ENCODE measurements around the gene RBM20. TPM values are rescaled to one million over a fixed set of nuclear protein-coding genes. Genes with fewer than 3 reads are reported as not detected.

RBM20 gene
- total and polyA plus RNA-seq, 10 of the 15 experiments (the other 5 are each of a cell fraction or from before 2014, with no cell fraction given): 0.04 to 0.26 (median 0.15) TPM

DNA sequence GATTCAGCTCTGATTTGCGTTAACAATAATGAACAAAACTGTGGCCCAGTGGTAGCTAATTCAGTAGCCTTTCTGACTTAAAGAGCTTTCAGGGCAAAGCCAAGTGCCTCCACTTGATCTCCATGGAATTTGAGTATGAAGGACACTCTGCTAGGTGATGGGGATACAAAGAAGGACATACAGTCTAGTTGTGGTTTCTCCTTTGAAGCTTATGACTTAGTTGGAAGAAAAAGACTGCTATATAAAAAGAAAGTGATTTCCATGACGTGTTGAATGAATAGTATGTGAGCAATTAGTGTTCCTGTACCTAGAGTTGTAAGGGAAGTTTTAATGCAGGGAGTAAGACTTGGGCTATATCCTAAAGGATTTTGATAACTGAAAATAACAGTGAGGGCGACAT is 235.9 kb downstream of the RBM20 start:
- peaks cover 69% of the 10 kb centered on the region for H3K79me2 ChIP-seq (ENCODE audit: control insufficient read depth, insufficient read depth, low read length)
- peaks cover 6% of the 10 kb centered on the region for H3K4me1 ChIP-seq (ENCODE audit: control insufficient read depth, insufficient read depth, low read length)
- H2AFZ ChIP-seq (ENCODE audit: control insufficient read depth, low read depth, low read length): no peak overlapping the region
- ChIA-PET RAD21 (ENCODE audit: unreplicated experiment) (interaction anchor here (0.8 to 6.0 kb wide), 7 partner anchors 9 to 129 kb away, joined by 3 to 51 read pairs (median 5); partner anchors contain the start of genes BBIP1 and PDCD4), POLR2A (interaction anchor here (0.5 to 1.9 kb wide), 8 partner anchors 10 to 87 kb away, joined by 3 to 6 read pairs (median 4); no protein-coding TSS in a partner anchor), SMC1A (ENCODE audit: uncharacterized antibody, unreplicated experiment) (interaction anchor here (0.8 to 11.1 kb wide), 17 partner anchors 12 to 262 kb away, joined by 3 to 102 read pairs (median 4); no protein-coding TSS in a partner anchor), CTCF (interaction anchor here (0.6 to 7.0 kb wide), 8 partner anchors 11 to 77 kb away, joined by 3 to 52 read pairs (median 6); no protein-coding TSS in a partner anchor)
- no peaks in the 10 kb centered on the region for H3K9me3 ChIP-seq (replicated peaks; ENCODE audit: control insufficient read depth, insufficient read depth, low read length)
- BruUV-seq (replicated peaks): no TSS peak
- H3K27me3 ChIP-seq (replicated peaks in 1 of 2; ENCODE audit: control insufficient read depth in 2 of 2, insufficient read depth in 2 of 2, low read length in 1 of 2): no peaks in the 10 kb centered on the region
- in situ Hi-C loops (cut with MboI) (no loop called here), intact Hi-C loops (cut with micrococcal nuclease; ENCODE audit: unreplicated experiment) (no loop called here)
- peaks cover 2 to 32% of the 10 kb centered on the region in 2 experiments for H3K36me3 ChIP-seq (ENCODE audit: control insufficient read depth in 2 of 2, insufficient read depth in 2 of 2, low read length in 1 of 2)
- no peak overlapping the region for H3K27ac ChIP-seq (ENCODE audit: control insufficient read depth, insufficient read depth)
- H3K9ac ChIP-seq (ENCODE audit: control insufficient read depth, insufficient read depth, low read length): no peak overlapping the region
- peak; percentile 3; the same call in 1 of the 3 replicates for ATAC-seq
- no peak for DNase-seq (ENCODE audit: low read depth, low spot score)
- 84% methylated on average over 3 of the region's 3 CpGs for WGBS (ENCODE audit: insufficient coverage, insufficient replicate concordance, low lambda C conversion rate, missing lambda C conversion rate)
- FAIRE-seq: no peak
- no peaks in the 10 kb centered on the region for H4K20me1 ChIP-seq (ENCODE audit: control insufficient read depth, insufficient read depth)
- no peak overlapping the region for H3K4me2 ChIP-seq (ENCODE audit: control insufficient read depth, insufficient read depth)
- peak overlapping the region; percentile 15; the same call in 1 of the 2 replicates for H3K4me3 ChIP-seq
- no peak for TF ChIP-seq POLR2AphosphoS5 (IDR thresholded peaks at IDR 0.05; ENCODE audit: low read length)
- TF ChIP-seq TCF12 (IDR thresholded peaks at IDR 0.05; ENCODE audit: low read depth, low read length): no peak
- TF ChIP-seq TCF3 (IDR thresholded peaks at IDR 0.05; ENCODE audit: borderline replicate concordance, insufficient read depth, low read depth, low read length): no peak
- TF ChIP-seq, protein P1, sequence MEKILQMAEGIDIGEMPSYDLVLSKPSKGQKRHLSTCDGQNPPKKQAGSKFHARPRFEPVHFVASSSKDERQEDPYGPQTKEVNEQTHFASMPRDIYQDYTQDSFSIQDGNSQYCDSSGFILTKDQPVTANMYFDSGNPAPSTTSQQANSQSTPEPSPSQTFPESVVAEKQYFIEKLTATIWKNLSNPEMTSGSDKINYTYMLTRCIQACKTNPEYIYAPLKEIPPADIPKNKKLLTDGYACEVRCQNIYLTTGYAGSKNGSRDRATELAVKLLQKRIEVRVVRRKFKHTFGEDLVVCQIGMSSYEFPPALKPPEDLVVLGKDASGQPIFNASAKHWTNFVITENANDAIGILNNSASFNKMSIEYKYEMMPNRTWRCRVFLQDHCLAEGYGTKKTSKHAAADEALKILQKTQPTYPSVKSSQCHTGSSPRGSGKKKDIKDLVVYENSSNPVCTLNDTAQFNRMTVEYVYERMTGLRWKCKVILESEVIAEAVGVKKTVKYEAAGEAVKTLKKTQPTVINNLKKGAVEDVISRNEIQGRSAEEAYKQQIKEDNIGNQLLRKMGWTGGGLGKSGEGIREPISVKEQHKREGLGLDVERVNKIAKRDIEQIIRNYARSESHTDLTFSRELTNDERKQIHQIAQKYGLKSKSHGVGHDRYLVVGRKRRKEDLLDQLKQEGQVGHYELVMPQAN (conservative IDR thresholded peaks at IDR 0.05): no peak
- no peak for TF ChIP-seq STAT3 (IDR thresholded peaks at IDR 0.05; ENCODE audit: low read depth, low read length)
- TF ChIP-seq NR2F1 (conservative IDR thresholded peaks at IDR 0.05): no peak
- TF ChIP-seq CEBPB (IDR thresholded peaks at IDR 0.05; ENCODE audit: borderline replicate concordance in 1 of 2, low read depth in 2 of 2, low read length in 2 of 2): no peak
- TF ChIP-seq YY1 (IDR thresholded peaks at IDR 0.05; ENCODE audit: low read depth, low read length): no peak
- no peak for TF ChIP-seq MYC (IDR thresholded peaks at IDR 0.05; ENCODE audit: insufficient read depth, insufficient read length, insufficient replicate concordance, low read length, severe bottlenecking)
- no peak for TF ChIP-seq POLR2AphosphoS2 (IDR thresholded peaks at IDR 0.05; ENCODE audit: low read depth, low read length)
- TF ChIP-seq ZNF384 (IDR thresholded peaks at IDR 0.05; ENCODE audit: borderline replicate concordance, low read depth, low read length): no peak
- no peak for TF ChIP-seq RBBP5 (conservative IDR thresholded peaks at IDR 0.05)
- no peak for TF ChIP-seq FOS (IDR thresholded peaks at IDR 0.05; ENCODE audit: borderline replicate concordance, extremely low read depth, insufficient read length)
- TF ChIP-seq ZNF274 (IDR thresholded peaks at IDR 0.05; ENCODE audit: insufficient read depth, insufficient read length): no peak
- TF ChIP-seq SMC3 (IDR thresholded peaks at IDR 0.05; ENCODE audit: borderline replicate concordance, low read length): no peak
- TF ChIP-seq, protein P2, sequence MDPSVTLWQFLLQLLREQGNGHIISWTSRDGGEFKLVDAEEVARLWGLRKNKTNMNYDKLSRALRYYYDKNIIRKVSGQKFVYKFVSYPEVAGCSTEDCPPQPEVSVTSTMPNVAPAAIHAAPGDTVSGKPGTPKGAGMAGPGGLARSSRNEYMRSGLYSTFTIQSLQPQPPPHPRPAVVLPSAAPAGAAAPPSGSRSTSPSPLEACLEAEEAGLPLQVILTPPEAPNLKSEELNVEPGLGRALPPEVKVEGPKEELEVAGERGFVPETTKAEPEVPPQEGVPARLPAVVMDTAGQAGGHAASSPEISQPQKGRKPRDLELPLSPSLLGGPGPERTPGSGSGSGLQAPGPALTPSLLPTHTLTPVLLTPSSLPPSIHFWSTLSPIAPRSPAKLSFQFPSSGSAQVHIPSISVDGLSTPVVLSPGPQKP (IDR thresholded peaks at IDR 0.05; ENCODE audit: low read depth, low read length): no peak
- no peak for TF ChIP-seq TCF7 (IDR thresholded peaks at IDR 0.05; ENCODE audit: borderline replicate concordance)
- TF ChIP-seq TARDBP (IDR thresholded peaks at IDR 0.05; ENCODE audit: borderline replicate concordance): no peak
- TF ChIP-seq SRF (IDR thresholded peaks at IDR 0.05; ENCODE audit: low read depth in 2 of 2, low read length in 2 of 2): no peak
- no peak for TF ChIP-seq BMI1 (IDR thresholded peaks at IDR 0.05; ENCODE audit: borderline replicate concordance)

All from GM12878 (cell line).